CD4-positive, CD25-positive, alpha-beta regulatory T cell (primary cell): ENCODE measurements around the gene TM4SF1. TPM values are rescaled to one million over a fixed set of nuclear protein-coding genes. Genes with fewer than 3 reads are reported as not detected.
A peak's percentile ranks its signal among the peaks of the same experiment; 100 is the strongest.

Source experiments
- ATAC-seq, 2 donors: fragments of 150-1000 bp; cut with Tn5 transposase; one replicate each; pipeline ENCODE4 v1.10.0; 2021; ENCODE audit warnings: low read depth in 2 of 2, moderate number of reproducible peaks in 2 of 2, moderate library complexity in 1 of 2
- DNase-seq, 3 donors: peaks; one replicate each; pipeline versions ENCODE4 v3.0.0 to v3.0.0-alpha.2; 2012 to 2022; ENCODE audit warnings: mixed read lengths in 1 of 3
- H3K27ac ChIP-seq: one replicate; pipeline ENCODE4 v1.7.0; 2013; ENCODE audit warnings: mild to moderate bottlenecking, low read length; ENCODE audit not compliant: insufficient read depth, poor library complexity, severe bottlenecking
- H3K27me3 ChIP-seq: one replicate; pipeline ENCODE4 v1.7.0; 2013; ENCODE audit warnings: low read length; ENCODE audit not compliant: control insufficient read depth, insufficient read depth
- H3K36me3 ChIP-seq: one replicate; pipeline ENCODE4 v1.7.0; 2013; ENCODE audit warnings: mild to moderate bottlenecking, low read length, moderate library complexity; ENCODE audit not compliant: control insufficient read depth, insufficient read depth
- H3K4me1 ChIP-seq: 2 replicates; pipeline ENCODE4 v1.7.0; 2013; ENCODE audit warnings: mild to moderate bottlenecking, low read length; ENCODE audit not compliant: insufficient read depth, control insufficient read depth, poor library complexity, severe bottlenecking
- H3K4me3 ChIP-seq: one replicate; pipeline ENCODE4 v1.7.0; 2013; ENCODE audit warnings: low read depth, mild to moderate bottlenecking, low read length, moderate library complexity
- H3K9me3 ChIP-seq, 2 experiments: 1 replicate in 1 of 2; 2 replicates in 1 of 2; pipeline ENCODE4 v1.7.0; 2013; ENCODE audit warnings: low read length in 2 of 2, mild to moderate bottlenecking in 1 of 2, moderate library complexity in 1 of 2; ENCODE audit not compliant: control insufficient read depth in 2 of 2
- H3K27ac Mint-ChIP-seq, 3 donors: one replicate each; pipeline ENCODE4 v1.8.0; 2020 to 2022; ENCODE audit warnings: mild to moderate bottlenecking in 3 of 3, mixed read lengths in 3 of 3, moderate library complexity in 2 of 3
- H3K27me3 Mint-ChIP-seq: one replicate; pipeline ENCODE4 v1.8.0; 2022; ENCODE audit warnings: mild to moderate bottlenecking, mixed read lengths
- H3K36me3 Mint-ChIP-seq: one replicate; pipeline ENCODE4 v1.8.0; 2020; ENCODE audit warnings: mixed read lengths
- H3K4me1 Mint-ChIP-seq, 4 donors: one replicate each; pipeline ENCODE4 v1.8.0; 2020 to 2022; ENCODE audit warnings: mixed read lengths in 4 of 4, mild to moderate bottlenecking in 1 of 4
- H3K4me3 Mint-ChIP-seq, 4 donors: one replicate each; pipeline ENCODE4 v1.8.0; 2020 to 2022; ENCODE audit warnings: mild to moderate bottlenecking in 4 of 4, mixed read lengths in 4 of 4, moderate library complexity in 3 of 4
- H3K9me3 Mint-ChIP-seq, 7 donors: one replicate each; pipeline ENCODE4 v1.8.0; 2020 to 2022; ENCODE audit warnings: mixed read lengths in 7 of 7, mild to moderate bottlenecking in 3 of 7, moderate library complexity in 2 of 7
- polyA plus RNA-seq, 4 donors: library from polyadenylated mRNA; unstranded; fragments of 300-500 nt; fragmentation: Illumina TruSeq; gene quantifications; one replicate each; pipeline ENCODE4 v1.2.3, GENCODE V29; 2021
- total RNA-seq: library from RNA; stranded (reverse); gene quantifications from one replicate; pipeline ENCODE4 v1.2.3, GENCODE V29; 2022

The TM4SF1 gene
- total and polyA plus RNA-seq, 5 donors from 2014 or later, result 0.44 TPM; not detected in 4

- Histone ChIP-seq H3K27ac (no peak overlapping the region), H3K27me3 (peaks cover 3% of the 10 kb centered on the region), H3K36me3 (no peaks in the 10 kb centered on the region), H3K4me1 (no peaks in the 10 kb centered on the region), H3K4me3 (no peak overlapping the region), H3K9me3 (no peaks in the 10 kb centered on the region)
- Mint-ChIP-seq H3K4me1 (no peaks in the 10 kb centered on the region), H3K27me3 (peaks cover 11% of the 10 kb centered on the region), H3K4me3 (no peak overlapping the region), H3K9me3 (no peaks in the 10 kb centered on the region), H3K36me3 (no peaks in the 10 kb centered on the region), H3K27ac (no peak overlapping the region)
- ATAC-seq (no peak), DNase-seq (peak in 1 of 3 donors; percentile 46)
Measured at GRCh38 chr3:149393345-149394160, 16.1 kb upstream of the TM4SF1 start.

GRCh38 chr3:149391960-149392359 is 14.5 kb upstream of the TM4SF1 start:
- H3K27ac Mint-ChIP-seq, result no peak overlapping the region

GRCh38 chr3:149390772-149391212 is 13.3 kb upstream of the TM4SF1 start:
- no peak overlapping the region for H3K27ac ChIP-seq
- no peak for ATAC-seq
- peaks cover 12% of the 10 kb centered on the region for H3K27me3 Mint-ChIP-seq
- no peaks in the 10 kb centered on the region for H3K9me3 ChIP-seq
- H3K36me3 Mint-ChIP-seq, result no peaks in the 10 kb centered on the region
- no peak overlapping the region for H3K4me3 ChIP-seq
- no peak for DNase-seq
- no peaks in the 10 kb centered on the region for H3K4me1 Mint-ChIP-seq
- H3K27me3 ChIP-seq, result peaks cover 1% of the 10 kb centered on the region
- H3K9me3 Mint-ChIP-seq, result no peaks in the 10 kb centered on the region
- no peaks in the 10 kb centered on the region for H3K36me3 ChIP-seq
- no peak overlapping the region for H3K4me3 Mint-ChIP-seq
- H3K4me1 ChIP-seq, result no peaks in the 10 kb centered on the region
- no peak overlapping the region for H3K27ac Mint-ChIP-seq

More at GRCh38 chr3:149391960-149392359, 14.5 kb upstream of the TM4SF1 start:
- no peak for ATAC-seq
- Mint-ChIP-seq H3K9me3 (no peaks in the 10 kb centered on the region), H3K4me3 (no peak overlapping the region), H3K27me3 (peaks cover 12% of the 10 kb centered on the region), H3K36me3 (no peaks in the 10 kb centered on the region), H3K4me1 (no peaks in the 10 kb centered on the region)
- H3K27ac ChIP-seq, result no peak overlapping the region
- no peak overlapping the region for H3K4me3 ChIP-seq
- H3K36me3 ChIP-seq, result no peaks in the 10 kb centered on the region
- no peak for DNase-seq
- H3K27me3 ChIP-seq, result peaks cover 1% of the 10 kb centered on the region
- H3K4me1 ChIP-seq, result no peaks in the 10 kb centered on the region
- H3K9me3 ChIP-seq, result no peaks in the 10 kb centered on the region

GRCh38 chr3:149390294-149390693 is 12.8 kb upstream of the TM4SF1 start:
- DNase-seq (no peak), ATAC-seq (no peak)
- Mint-ChIP-seq H3K27ac (no peak overlapping the region), H3K36me3 (no peaks in the 10 kb centered on the region), H3K27me3 (peaks cover 12% of the 10 kb centered on the region), H3K9me3 (no peaks in the 10 kb centered on the region), H3K4me3 (no peak overlapping the region), H3K4me1 (no peaks in the 10 kb centered on the region)
- no peaks in the 10 kb centered on the region for H3K9me3 ChIP-seq
- no peaks in the 10 kb centered on the region for H3K36me3 ChIP-seq
- H3K4me3 ChIP-seq, result no peak overlapping the region
- H3K27ac ChIP-seq, result no peak overlapping the region
- H3K27me3 ChIP-seq, result peaks cover 1% of the 10 kb centered on the region
- H3K4me1 ChIP-seq, result no peaks in the 10 kb centered on the region

- no peak for DNase-seq
- Histone ChIP-seq H3K9me3 (no peaks in the 10 kb centered on the region), H3K4me3 (no peak overlapping the region), H3K27ac (no peak overlapping the region), H3K27me3 (peaks cover 1% of the 10 kb centered on the region), H3K4me1 (no peaks in the 10 kb centered on the region), H3K36me3 (no peaks in the 10 kb centered on the region)
- Mint-ChIP-seq H3K4me3 (no peak overlapping the region), H3K4me1 (no peaks in the 10 kb centered on the region), H3K9me3 (no peaks in the 10 kb centered on the region), H3K27ac (no peak overlapping the region), H3K36me3 (no peaks in the 10 kb centered on the region), H3K27me3 (peaks cover 12% of the 10 kb centered on the region)
- ATAC-seq, result no peak
Measured at GRCh38 chr3:149388531-149389417, 11.3 kb upstream of the TM4SF1 start.

- DNase-seq, result no peak
- peaks cover 12% of the 10 kb centered on the region for H3K27me3 Mint-ChIP-seq
- Histone ChIP-seq H3K4me1 (no peaks in the 10 kb centered on the region), H3K4me3 (no peak overlapping the region), H3K9me3 (no peaks in the 10 kb centered on the region), H3K27ac (no peak overlapping the region), H3K36me3 (no peaks in the 10 kb centered on the region), H3K27me3 (peaks cover 1% of the 10 kb centered on the region)
- H3K36me3 Mint-ChIP-seq, result no peaks in the 10 kb centered on the region
- H3K9me3 Mint-ChIP-seq, result no peaks in the 10 kb centered on the region
- no peak overlapping the region for H3K27ac Mint-ChIP-seq
- no peak for ATAC-seq
- H3K4me1 Mint-ChIP-seq, result no peaks in the 10 kb centered on the region
- H3K4me3 Mint-ChIP-seq, result no peak overlapping the region
Measured at GRCh38 chr3:149388001-149388440, 10.6 kb upstream of the TM4SF1 start.

GRCh38 chr3:149386299-149386606 is 8.8 kb upstream of the TM4SF1 start:
- no peaks in the 10 kb centered on the region for H3K36me3 ChIP-seq
- ATAC-seq (no peak), DNase-seq (no peak)
- Mint-ChIP-seq H3K27ac (no peak overlapping the region), H3K9me3 (no peaks in the 10 kb centered on the region), H3K36me3 (no peaks in the 10 kb centered on the region), H3K4me1 (no peaks in the 10 kb centered on the region), H3K4me3 (no peak overlapping the region), H3K27me3 (peaks cover 5% of the 10 kb centered on the region)
- H3K4me1 ChIP-seq, result no peaks in the 10 kb centered on the region
- no peak overlapping the region for H3K27ac ChIP-seq
- peaks cover 1% of the 10 kb centered on the region for H3K27me3 ChIP-seq
- H3K4me3 ChIP-seq, result no peak overlapping the region
- no peaks in the 10 kb centered on the region for H3K9me3 ChIP-seq
